Measurements from ENCODE around the gene RAB26. TPM values are rescaled to one million over a fixed set of nuclear protein-coding genes. Genes with fewer than 3 reads are reported as not detected.

The RAB26 gene
- total and polyA plus RNA-seq, 2 experiments from 2014 or later, result 4.1 to 8.7 TPM

GRCh38 chr16:2174396-2175131 lies 26.1 kb downstream of the RAB26 start:
- no peaks in the 10 kb centered on the region; the same call in 1 of the 2 replicates for H3K36me3 ChIP-seq (ENCODE audit: insufficient read depth)
- H3K4me1 ChIP-seq (ENCODE audit: insufficient read depth), result no peaks in the 10 kb centered on the region
- no peak overlapping the region for H2AFZ ChIP-seq
- no peaks in the 10 kb centered on the region for H3K79me2 ChIP-seq (replicated peaks; ENCODE audit: insufficient read depth)
- H3K27ac ChIP-seq (ENCODE audit: low read depth), result no peak overlapping the region
- H3K4me1 Mint-ChIP-seq, result peaks cover 1% of the 10 kb centered on the region; the same call in 1 of the 3 replicates
- peaks cover 11% of the 10 kb centered on the region for H3K27me3 Mint-ChIP-seq (ENCODE audit: insufficient read depth, low read depth, poor library complexity)
- no peak for TF ChIP-seq STAT1 (IDR thresholded peaks at IDR 0.05; ENCODE audit: unreplicated experiment)
- no peak for TF ChIP-seq NANOG (IDR thresholded peaks at IDR 0.05; ENCODE audit: borderline replicate concordance)
- no peak for TF ChIP-seq JUNB (IDR thresholded peaks at IDR 0.05; ENCODE audit: unreplicated experiment)
- no peak for TF ChIP-seq EZH2 (IDR thresholded peaks at IDR 0.05; ENCODE audit: low read depth, unreplicated experiment)
- no peak for TF ChIP-seq ZNF462 (CRISPR knock-in tag; IDR thresholded peaks at IDR 0.05)
- no peak for TF ChIP-seq REST (IDR thresholded peaks at IDR 0.05; ENCODE audit: unreplicated experiment)
- no peak for TF ChIP-seq ZNF114 (CRISPR knock-in tag; IDR thresholded peaks at IDR 0.05)
- no peak for TF ChIP-seq CREB1 (CRISPR knock-in tag; IDR thresholded peaks at IDR 0.05; ENCODE audit: low read depth)
- no peak for TF ChIP-seq EZH2phosphoT487 (IDR thresholded peaks at IDR 0.05; ENCODE audit: unreplicated experiment)
- no peak for TF ChIP-seq ZNF331 (CRISPR knock-in tag; IDR thresholded peaks at IDR 0.05; ENCODE audit: low read depth)
- no peak for TF ChIP-seq ETS1 (IDR thresholded peaks at IDR 0.05)
- TF ChIP-seq CTCF (conservative IDR thresholded peaks at IDR 0.05; ENCODE audit: low read depth in 2 of 2), result no peak
- no peak for TF ChIP-seq POLR2AphosphoS5 (IDR thresholded peaks at IDR 0.05; ENCODE audit: low read depth)
- H3K27me3 ChIP-seq (ENCODE audit: insufficient read depth), result no peaks in the 10 kb centered on the region
- no peaks in the 10 kb centered on the region for H3K9me2 ChIP-seq (ENCODE audit: insufficient read depth)
- H3K9me3 Mint-ChIP-seq, result no peaks in the 10 kb centered on the region
- no peak for DNase-seq (ENCODE audit: low spot score)
- no peak for ATAC-seq
- H3K27ac Mint-ChIP-seq, result no peak overlapping the region
- H3K4me3 ChIP-seq, result no peak overlapping the region
- H3F3A ChIP-seq (replicated peaks; ENCODE audit: low read depth), result 0 out of 2 replicates have a peak, but pooled peaks cover 19% of the 10 kb centered on the region
- H3K4me2 ChIP-seq, result no peak overlapping the region
- peaks cover 30% of the 10 kb centered on the region for H3K36me3 Mint-ChIP-seq (ENCODE audit: low read depth)
- no peak overlapping the region for H3K4me3 Mint-ChIP-seq
- H4K20me1 ChIP-seq (replicated peaks; ENCODE audit: insufficient read depth), result no peaks in the 10 kb centered on the region; the same call in 1 of the 2 replicates

Data from GM23338 (cell line).